ENCODE results near the gene MED4. TPM values are rescaled to one million over a fixed set of nuclear protein-coding genes. Genes with fewer than 3 reads are reported as not detected.

The MED4 gene
- total and polyA plus RNA-seq, 2 donors from 2014 or later, result 50.8 to 54.3 TPM

GRCh38 chr13:48029859-48030258 is 65.0 kb downstream of the MED4 start:
- Histone ChIP-seq H3K27ac (ENCODE audit: low read depth in 2 of 2, low read length in 2 of 2) (no peak overlapping the region), H3K27me3 (ENCODE audit: control insufficient read depth, insufficient read depth, low read length) (no peaks in the 10 kb centered on the region), H3K9me3 (ENCODE audit: control insufficient read depth in 2 of 3, insufficient read depth in 1 of 3, low read length in 3 of 3) (peaks cover 0 to 1% (median 0%) of the 10 kb centered on the region in 3 donors), H3K4me1 (ENCODE audit: control insufficient read depth in 2 of 3, insufficient read depth in 2 of 3, low read depth in 1 of 3, low read length in 3 of 3) (no peaks in the 10 kb centered on the region), H3K9ac (ENCODE audit: low read length in 3 of 3) (no peak overlapping the region), H3K36me3 (ENCODE audit: control insufficient read depth in 2 of 3, insufficient read depth in 3 of 3, low read length in 3 of 3) (no peaks in the 10 kb centered on the region), H3K4me3 (ENCODE audit: low read length in 3 of 3) (no peak overlapping the region)
- DNase-seq (no peak), FAIRE-seq (no peak)
- intact Hi-C loops (cut with DNase I), result no loop called here
- TF ChIP-seq, protein P1, sequence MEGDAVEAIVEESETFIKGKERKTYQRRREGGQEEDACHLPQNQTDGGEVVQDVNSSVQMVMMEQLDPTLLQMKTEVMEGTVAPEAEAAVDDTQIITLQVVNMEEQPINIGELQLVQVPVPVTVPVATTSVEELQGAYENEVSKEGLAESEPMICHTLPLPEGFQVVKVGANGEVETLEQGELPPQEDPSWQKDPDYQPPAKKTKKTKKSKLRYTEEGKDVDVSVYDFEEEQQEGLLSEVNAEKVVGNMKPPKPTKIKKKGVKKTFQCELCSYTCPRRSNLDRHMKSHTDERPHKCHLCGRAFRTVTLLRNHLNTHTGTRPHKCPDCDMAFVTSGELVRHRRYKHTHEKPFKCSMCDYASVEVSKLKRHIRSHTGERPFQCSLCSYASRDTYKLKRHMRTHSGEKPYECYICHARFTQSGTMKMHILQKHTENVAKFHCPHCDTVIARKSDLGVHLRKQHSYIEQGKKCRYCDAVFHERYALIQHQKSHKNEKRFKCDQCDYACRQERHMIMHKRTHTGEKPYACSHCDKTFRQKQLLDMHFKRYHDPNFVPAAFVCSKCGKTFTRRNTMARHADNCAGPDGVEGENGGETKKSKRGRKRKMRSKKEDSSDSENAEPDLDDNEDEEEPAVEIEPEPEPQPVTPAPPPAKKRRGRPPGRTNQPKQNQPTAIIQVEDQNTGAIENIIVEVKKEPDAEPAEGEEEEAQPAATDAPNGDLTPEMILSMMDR (IDR thresholded peaks at IDR 0.05; ENCODE audit: borderline replicate concordance, extremely low read depth, insufficient read depth), result no peak

DNA sequence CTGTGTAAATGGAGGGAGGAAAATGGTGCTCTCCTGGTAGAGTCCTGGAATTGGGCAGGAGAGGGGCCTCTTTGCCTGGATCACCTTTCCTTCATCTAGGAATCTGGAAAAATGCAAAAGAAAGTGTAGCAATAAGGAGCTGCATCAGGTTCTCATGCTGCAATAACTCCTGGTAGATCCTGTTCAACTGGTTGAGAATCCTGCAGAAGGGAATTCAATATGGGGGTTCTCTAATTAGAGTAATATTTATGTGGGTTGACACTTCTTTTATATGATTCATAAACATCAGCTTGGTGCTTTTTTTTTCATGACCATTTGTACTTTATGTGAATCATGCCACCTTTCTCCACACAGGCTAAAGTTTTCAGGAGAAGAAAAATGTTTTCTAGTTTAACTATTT is 66.8 kb downstream of the MED4 start:
- no peaks in the 10 kb centered on the region for H3K4me1 ChIP-seq (ENCODE audit: control insufficient read depth in 2 of 3, insufficient read depth in 2 of 3, low read depth in 1 of 3, low read length in 3 of 3)
- no peak for DNase-seq
- FAIRE-seq, result no peak
- H3K27ac ChIP-seq (ENCODE audit: low read depth in 2 of 2, low read length in 2 of 2), result no peak overlapping the region
- no peaks in the 10 kb centered on the region for H3K27me3 ChIP-seq (ENCODE audit: control insufficient read depth, insufficient read depth, low read length)
- H3K36me3 ChIP-seq (ENCODE audit: control insufficient read depth in 2 of 3, insufficient read depth in 3 of 3, low read length in 3 of 3), result no peaks in the 10 kb centered on the region
- intact Hi-C loops (cut with DNase I), result no loop called here
- TF ChIP-seq, protein P1 (IDR thresholded peaks at IDR 0.05; ENCODE audit: borderline replicate concordance, extremely low read depth, insufficient read depth), result no peak
- H3K4me3 ChIP-seq (ENCODE audit: low read length in 3 of 3), result no peak overlapping the region
- peaks cover 0 to 1% (median 0%) of the 10 kb centered on the region in 3 donors for H3K9me3 ChIP-seq (ENCODE audit: control insufficient read depth in 2 of 3, insufficient read depth in 1 of 3, low read length in 3 of 3)
- H3K9ac ChIP-seq (ENCODE audit: low read length in 3 of 3), result no peak overlapping the region

Other genes starting within 250 kb of the MED4 start
- 50.7 TPM for gene SUCLA2, start 93.8 kb downstream of the MED4 start, total RNA-seq
- 70.4 TPM for gene SUCLA2, start 93.8 kb downstream of the MED4 start, polyA plus RNA-seq (ENCODE audit: insufficient read depth, low read depth, low replicate concordance)
- 11.9 TPM for gene NUDT15, start 57.4 kb downstream of the MED4 start, total RNA-seq
- gene NUDT15, start 57.4 kb downstream of the MED4 start, polyA plus RNA-seq (ENCODE audit: insufficient read depth, low read depth, low replicate concordance), result 19.7 TPM
- 1,431 TPM for gene ITM2B, start 138.1 kb upstream of the MED4 start, total RNA-seq
- 2,443 TPM for gene ITM2B, start 138.1 kb upstream of the MED4 start, polyA plus RNA-seq (ENCODE audit: insufficient read depth, low read depth, low replicate concordance)
- gene RB1, start 208.6 kb upstream of the MED4 start, total RNA-seq, result 46.5 TPM
- 12.3 TPM for gene RB1, start 208.6 kb upstream of the MED4 start, polyA plus RNA-seq (ENCODE audit: insufficient read depth, low read depth, low replicate concordance)